ENCODE results near the gene PIAS1.

The PIAS1 gene

DNA sequence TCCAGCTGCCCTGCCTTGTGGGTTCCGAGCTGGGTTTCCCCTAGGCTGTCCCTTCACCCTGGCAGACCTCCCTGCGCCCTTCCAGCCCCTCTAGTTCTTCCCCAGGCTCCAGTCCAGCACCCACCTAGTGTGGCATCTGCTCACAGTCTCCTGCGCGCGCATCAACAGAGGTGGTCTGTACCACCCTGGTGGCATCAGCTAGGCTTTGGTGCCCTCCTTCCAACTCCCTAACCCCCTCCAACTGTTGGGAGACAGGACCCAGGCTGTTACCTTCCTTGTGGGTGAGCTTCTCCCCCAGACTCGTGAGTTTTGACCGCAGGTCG lies 143.0 kb downstream of the PIAS1 start:
- TF ChIP-seq, protein P1, sequence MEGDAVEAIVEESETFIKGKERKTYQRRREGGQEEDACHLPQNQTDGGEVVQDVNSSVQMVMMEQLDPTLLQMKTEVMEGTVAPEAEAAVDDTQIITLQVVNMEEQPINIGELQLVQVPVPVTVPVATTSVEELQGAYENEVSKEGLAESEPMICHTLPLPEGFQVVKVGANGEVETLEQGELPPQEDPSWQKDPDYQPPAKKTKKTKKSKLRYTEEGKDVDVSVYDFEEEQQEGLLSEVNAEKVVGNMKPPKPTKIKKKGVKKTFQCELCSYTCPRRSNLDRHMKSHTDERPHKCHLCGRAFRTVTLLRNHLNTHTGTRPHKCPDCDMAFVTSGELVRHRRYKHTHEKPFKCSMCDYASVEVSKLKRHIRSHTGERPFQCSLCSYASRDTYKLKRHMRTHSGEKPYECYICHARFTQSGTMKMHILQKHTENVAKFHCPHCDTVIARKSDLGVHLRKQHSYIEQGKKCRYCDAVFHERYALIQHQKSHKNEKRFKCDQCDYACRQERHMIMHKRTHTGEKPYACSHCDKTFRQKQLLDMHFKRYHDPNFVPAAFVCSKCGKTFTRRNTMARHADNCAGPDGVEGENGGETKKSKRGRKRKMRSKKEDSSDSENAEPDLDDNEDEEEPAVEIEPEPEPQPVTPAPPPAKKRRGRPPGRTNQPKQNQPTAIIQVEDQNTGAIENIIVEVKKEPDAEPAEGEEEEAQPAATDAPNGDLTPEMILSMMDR (IDR thresholded peaks at IDR 0.05): no peak

DNA sequence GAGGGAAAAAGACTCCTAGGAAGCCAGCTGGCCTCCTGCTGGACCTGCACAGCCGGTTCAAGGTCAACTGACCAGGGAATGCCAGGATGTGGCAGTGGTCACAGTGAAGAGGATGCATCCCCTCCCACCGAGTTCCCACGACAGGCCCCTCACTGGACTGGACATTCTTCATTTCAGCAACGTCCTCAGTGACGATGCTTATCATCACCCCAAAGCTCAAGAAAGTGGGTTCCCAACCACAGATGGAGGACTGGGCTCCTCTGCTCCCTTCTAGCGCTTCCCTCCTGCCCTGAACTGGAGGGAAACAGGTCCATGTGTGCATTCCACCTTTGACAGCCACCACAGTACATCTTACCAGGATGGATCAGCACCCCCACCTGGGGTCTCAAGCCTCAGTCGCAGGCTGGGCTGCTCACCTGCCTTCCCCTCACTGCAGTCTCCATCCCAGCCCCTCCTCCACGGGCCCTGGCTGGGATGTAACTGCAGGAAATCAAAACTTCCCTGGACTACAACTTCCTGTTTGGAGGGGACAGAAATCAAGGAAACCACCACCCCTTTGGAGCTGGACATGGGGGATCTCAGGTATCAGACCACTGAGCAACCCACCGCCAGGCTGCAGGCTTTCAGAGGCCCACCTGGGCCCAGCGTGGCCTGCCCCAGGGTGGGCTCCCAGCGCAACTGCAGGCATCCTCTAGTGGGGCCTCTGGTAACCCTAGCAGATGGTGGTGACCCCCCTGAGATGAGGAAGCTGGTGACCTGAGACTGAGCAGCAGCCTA lies 143.7 kb downstream of the PIAS1 start:
- TF ChIP-seq, protein P1 (IDR thresholded peaks at IDR 0.05): no peak

DNA sequence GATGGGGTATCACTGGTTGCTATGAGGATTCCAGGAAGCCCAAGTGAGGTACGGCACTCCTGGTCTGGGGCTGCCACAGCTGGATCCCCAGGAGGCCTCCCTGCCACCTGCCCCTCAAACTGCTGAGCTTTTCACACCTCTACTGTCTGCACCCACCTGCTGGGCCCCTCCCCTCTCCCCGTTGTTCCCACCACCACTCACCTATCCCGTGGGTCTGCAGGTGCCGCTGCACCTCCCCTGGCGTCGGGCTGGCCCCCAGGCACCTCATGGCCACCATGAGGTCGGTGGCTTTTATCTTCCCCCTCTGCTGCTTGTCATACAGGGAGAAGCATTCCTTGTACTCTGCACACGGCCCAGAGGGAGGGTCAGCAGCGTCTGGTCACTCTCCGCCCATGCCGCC lies 145.2 kb downstream of the PIAS1 start:
- TF ChIP-seq, protein P1 (IDR thresholded peaks at IDR 0.05): no peak

DNA sequence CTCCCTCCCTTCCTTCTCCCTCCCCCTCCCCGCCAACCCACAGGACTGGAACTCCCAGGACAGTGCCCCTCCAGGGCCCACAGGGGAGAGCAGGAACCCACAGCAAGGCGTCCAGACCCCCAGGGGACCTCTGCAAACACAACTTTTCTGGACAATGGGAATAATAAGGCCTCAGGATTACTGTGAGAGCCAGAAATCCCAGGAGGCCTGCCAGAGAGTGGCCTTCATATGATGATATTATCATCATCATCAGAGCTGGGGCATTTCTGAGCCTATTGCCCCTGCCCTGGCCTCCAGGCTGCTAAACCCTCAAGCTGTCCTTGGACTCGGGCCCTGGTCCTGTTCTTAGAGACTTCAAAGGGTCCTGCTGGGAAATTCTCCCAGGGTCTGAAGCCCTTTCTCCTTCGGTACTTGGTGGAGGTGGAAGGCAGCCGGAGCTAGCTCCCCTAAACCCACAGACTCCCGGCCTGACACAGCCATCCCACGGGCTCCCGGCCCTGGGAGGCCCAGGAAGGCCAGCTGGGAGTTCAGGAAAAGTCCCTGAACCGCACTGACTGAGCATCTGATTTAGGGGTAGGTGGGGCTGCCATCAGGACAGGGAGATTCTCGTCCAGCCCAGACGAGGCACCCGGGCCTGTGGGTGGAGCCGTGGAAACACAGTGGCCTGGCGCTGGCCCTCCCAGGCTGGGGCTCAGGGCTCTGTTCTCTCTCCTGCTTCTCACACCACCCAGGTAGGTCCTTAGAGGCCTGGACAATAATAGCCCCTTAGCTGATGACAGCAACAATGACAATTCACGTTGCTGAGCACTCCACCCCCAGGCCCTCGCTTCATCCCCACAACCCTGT lies 146.1 kb downstream of the PIAS1 start:
- TF ChIP-seq, protein P1 (IDR thresholded peaks at IDR 0.05): no peak

DNA sequence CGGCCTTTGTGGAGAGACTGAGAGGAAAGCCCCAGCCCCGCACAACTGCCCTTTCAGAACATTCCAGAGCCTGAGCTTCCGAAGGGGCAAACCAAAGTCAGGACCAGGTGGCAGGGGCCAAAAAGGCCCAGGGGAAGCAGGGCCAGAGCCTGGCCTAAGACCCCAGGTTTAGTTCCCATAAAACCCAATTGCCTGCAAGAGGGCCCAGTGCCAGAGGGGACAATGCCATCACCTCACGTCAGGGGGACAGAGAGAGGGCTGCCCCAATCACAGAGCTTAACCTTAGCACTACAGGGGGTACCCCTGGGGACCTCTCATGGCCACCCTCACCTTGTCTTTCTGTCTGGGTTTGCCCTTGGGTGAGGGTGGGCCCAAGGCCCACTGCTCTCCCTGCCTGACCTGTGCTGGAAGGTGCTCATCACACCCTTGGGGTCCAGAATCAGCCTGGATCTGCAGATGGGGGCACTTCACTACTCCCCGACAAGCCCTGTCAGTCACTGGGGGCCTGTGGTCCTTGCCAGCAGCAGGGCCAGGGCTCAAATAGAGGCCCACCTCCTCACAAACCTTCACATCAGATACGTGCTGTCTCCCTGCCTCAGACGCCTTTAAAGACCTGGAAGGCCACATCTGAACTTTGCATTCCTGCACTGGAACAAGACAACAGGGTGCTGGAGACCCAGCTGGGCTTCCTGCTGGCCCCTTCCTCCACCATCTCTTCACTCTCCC lies 147.2 kb downstream of the PIAS1 start:
- TF ChIP-seq, protein P1 (IDR thresholded peaks at IDR 0.05): no peak

DNA sequence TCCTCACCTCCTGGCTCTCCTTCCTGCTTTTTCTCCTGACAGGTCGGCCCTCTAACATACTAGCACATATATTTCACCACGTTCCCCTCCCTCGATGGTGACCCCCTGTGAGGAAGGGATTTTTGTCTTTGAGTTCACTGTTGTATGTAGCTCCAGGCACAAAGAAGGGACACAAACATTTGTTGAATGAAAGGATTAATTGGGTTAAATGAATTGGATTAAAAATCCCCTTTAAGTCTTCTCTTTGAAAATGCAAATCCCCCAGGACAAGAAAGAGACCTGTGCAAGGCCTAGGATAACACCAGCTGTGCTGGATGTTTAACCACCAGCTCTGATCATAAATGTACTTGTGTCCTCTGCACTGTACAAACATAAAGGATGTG lies 147.8 kb downstream of the PIAS1 start:
- TF ChIP-seq, protein P1 (IDR thresholded peaks at IDR 0.05): no peak

DNA sequence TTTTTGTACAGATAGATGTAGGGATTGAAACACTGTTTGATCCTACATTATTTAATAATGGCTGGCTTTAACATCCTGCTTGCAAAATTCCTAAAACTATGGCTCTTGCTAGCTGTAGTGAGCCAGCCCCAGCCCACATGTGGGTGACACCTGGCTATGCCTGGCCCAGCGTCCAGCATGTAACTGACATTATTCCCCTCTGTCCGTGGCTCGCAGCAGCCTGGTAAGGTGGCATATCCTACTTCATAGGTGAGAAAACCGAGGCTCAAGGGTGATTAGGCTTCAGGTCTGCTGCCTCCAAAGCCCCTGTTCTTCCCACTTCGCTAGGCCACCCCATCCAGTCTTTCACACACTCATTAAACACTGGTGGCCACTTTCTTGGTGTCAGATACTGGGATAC lies 149.4 kb downstream of the PIAS1 start:
- TF ChIP-seq, protein P1 (IDR thresholded peaks at IDR 0.05): no peak
